ENCODE measurements around the gene LPGAT1.

- TF ChIP-seq POLR2AphosphoS5 (IDR thresholded peaks at IDR 0.05; ENCODE audit: low read depth) (no peak), CTCF (IDR thresholded peaks at IDR 0.05; ENCODE audit: insufficient read depth, low read length) (no peak), GABPA (IDR thresholded peaks at IDR 0.05; ENCODE audit: low read depth) (no peak), REST (IDR thresholded peaks at IDR 0.05; ENCODE audit: insufficient replicate concordance, low read depth) (no peak)
Measured at GRCh38 chr1:211729238-211729637, 101.3 kb downstream of the LPGAT1 start.

Data from HL-60 (cell line).